HEK293 (cell line): Measurements from ENCODE around the gene GATAD2A.

Experiments used
- CTCF ChIP-seq: fragments of 450-650 bp; formaldehyde crosslinking; IDR thresholded peaks from 2 replicates; pipeline ENCODE4 v1.5.1; 2016; ENCODE audit warnings: missing biosample characterization, missing genetic modification characterization
- PATZ1 ChIP-seq: fragments of 450-650 bp; formaldehyde crosslinking; IDR thresholded peaks from 2 replicates; pipeline ENCODE4 v1.5.1; 2016; ENCODE audit warnings: missing biosample characterization, missing genetic modification characterization
- REST ChIP-seq: fragments of 450-650 bp; formaldehyde crosslinking; IDR thresholded peaks from 2 replicates; pipeline ENCODE4 v1.5.1; 2016; ENCODE audit warnings: missing biosample characterization, missing genetic modification characterization

- TF ChIP-seq REST: no peak
- no peak for TF ChIP-seq PATZ1 (tag by site-specific recombination)
- no peak for TF ChIP-seq CTCF (tag by site-specific recombination)
Measured at GRCh38 chr19:19480688-19481087, 75.2 kb downstream of the GATAD2A start.
